NCI-H1436 treated with DMSO at 0.1 percent for 48 hours (cell line): ENCODE data around the gene EDEM2.
A peak's percentile ranks its signal among the peaks of the same experiment; 100 is the strongest.
"Not testable (repeated sequence)": the region's sequence is repeated elsewhere in the genome, so short reads cannot be mapped to it uniquely, and the experiment has no call there.

ENCODE experiments used
- DNase-seq: peaks from one replicate; lab custom pipeline; 2025; lab: John Stamatoyannopoulos, UW

The EDEM2 gene

GRCh38 chr20:35146920-35147574 is at the start of gene EDEM2:
Gene EDEM2 (minus strand): TSS chr20:35147336. CDS start chr20:35147258, 78 bp downstream.
- peak; percentile 70 for DNase-seq

GRCh38 chr20:35196313-35196712 is 49.2 kb upstream of the EDEM2 start:
- no peak for DNase-seq

- not testable (repeated sequence) for DNase-seq
These were observed 46.1 kb upstream of the EDEM2 start for GRCh38 chr20:35193031-35193791.

GRCh38 chr20:35192118-35192872 is 45.2 kb upstream of the EDEM2 start:
- DNase-seq = peak; percentile 36

- peak; percentile 93 for DNase-seq
These were observed 44.4 kb upstream of the EDEM2 start for GRCh38 chr20:35191419-35192117.

GRCh38 chr20:35190556-35190955 is 43.4 kb upstream of the EDEM2 start:
- DNase-seq = no peak

- not testable (repeated sequence) for DNase-seq
These were observed 42.1 kb upstream of the EDEM2 start for GRCh38 chr20:35189223-35189622.

- DNase-seq = no peak
These were observed 40.6 kb upstream of the EDEM2 start for GRCh38 chr20:35187584-35188190.

- not testable (repeated sequence) for DNase-seq
These were observed 39.7 kb upstream of the EDEM2 start for GRCh38 chr20:35186691-35187289.

- DNase-seq = no peak
These were observed 34.6 kb upstream of the EDEM2 start for GRCh38 chr20:35181731-35182130.

GRCh38 chr20:35180266-35180665 is 33.1 kb upstream of the EDEM2 start:
- DNase-seq = no peak

- no peak for DNase-seq
These were observed 32.4 kb upstream of the EDEM2 start for GRCh38 chr20:35179292-35180212.

GRCh38 chr20:35176132-35176531 is 29.0 kb upstream of the EDEM2 start:
- DNase-seq = no peak

GRCh38 chr20:35174458-35175216 is 27.5 kb upstream of the EDEM2 start:
- DNase-seq = no peak

GRCh38 chr20:35173576-35174192 is 26.5 kb upstream of the EDEM2 start:
- DNase-seq = no peak

GRCh38 chr20:35172434-35172806 is 25.3 kb upstream of the EDEM2 start:
- no peak for DNase-seq

GRCh38 chr20:35171753-35172433 is 24.8 kb upstream of the EDEM2 start, which contains the start of gene PROCR:
Gene PROCR (plus strand): TSS chr20:35172072. CDS start chr20:35172155, 83 bp downstream.
- DNase-seq = no peak

GRCh38 chr20:35171438-35171752 is 24.3 kb upstream of the EDEM2 start:
- DNase-seq = no peak
